Fibroblast of mammary gland (primary cell): ENCODE data around the gene FILIP1L.

Experiments used
- DNase-seq: peaks from one replicate; pipeline ENCODE4 v3.0.0-alpha.2; 2010; ENCODE audit warnings: low read depth
- H3K4me3 ChIP-seq: 2 replicates; pipeline ENCODE4 v1.5.1; 2011; ENCODE audit warnings: low read depth, mild to moderate bottlenecking, low read length, moderate library complexity; ENCODE audit not compliant: control insufficient read depth
- TF ChIP-seq, protein P1 (sequence below): conservative IDR thresholded peaks from 2 replicates; pipeline ENCODE4 v1.5.1; 2011; ENCODE audit warnings: low read depth, low read length, inconsistent platforms; ENCODE audit not compliant: control insufficient read depth, insufficient read depth

FILIP1L gene

DNA sequence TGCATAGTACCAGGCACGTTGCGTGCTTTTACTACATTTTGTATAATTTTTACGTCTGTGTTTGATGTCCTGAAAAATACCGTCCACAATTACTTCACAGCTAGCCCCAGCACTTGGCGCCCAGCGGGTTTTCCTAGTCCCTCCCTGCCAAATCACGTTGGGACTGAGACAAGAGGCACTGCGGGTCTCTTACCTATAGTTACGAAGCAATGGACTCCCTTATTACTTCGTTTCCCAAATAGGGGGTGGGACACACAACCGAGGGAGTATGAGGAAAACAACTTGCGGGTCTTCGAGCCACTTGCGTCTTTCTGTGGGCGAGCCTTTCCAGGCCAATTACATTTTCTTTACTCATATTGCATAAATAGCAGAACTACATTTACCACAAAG is 297.3 kb downstream of the FILIP1L start:
- no peak for DNase-seq
- TF ChIP-seq, protein P1, sequence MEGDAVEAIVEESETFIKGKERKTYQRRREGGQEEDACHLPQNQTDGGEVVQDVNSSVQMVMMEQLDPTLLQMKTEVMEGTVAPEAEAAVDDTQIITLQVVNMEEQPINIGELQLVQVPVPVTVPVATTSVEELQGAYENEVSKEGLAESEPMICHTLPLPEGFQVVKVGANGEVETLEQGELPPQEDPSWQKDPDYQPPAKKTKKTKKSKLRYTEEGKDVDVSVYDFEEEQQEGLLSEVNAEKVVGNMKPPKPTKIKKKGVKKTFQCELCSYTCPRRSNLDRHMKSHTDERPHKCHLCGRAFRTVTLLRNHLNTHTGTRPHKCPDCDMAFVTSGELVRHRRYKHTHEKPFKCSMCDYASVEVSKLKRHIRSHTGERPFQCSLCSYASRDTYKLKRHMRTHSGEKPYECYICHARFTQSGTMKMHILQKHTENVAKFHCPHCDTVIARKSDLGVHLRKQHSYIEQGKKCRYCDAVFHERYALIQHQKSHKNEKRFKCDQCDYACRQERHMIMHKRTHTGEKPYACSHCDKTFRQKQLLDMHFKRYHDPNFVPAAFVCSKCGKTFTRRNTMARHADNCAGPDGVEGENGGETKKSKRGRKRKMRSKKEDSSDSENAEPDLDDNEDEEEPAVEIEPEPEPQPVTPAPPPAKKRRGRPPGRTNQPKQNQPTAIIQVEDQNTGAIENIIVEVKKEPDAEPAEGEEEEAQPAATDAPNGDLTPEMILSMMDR, result no peak
- peak overlapping the region; percentile 73 for H3K4me3 ChIP-seq

DNA sequence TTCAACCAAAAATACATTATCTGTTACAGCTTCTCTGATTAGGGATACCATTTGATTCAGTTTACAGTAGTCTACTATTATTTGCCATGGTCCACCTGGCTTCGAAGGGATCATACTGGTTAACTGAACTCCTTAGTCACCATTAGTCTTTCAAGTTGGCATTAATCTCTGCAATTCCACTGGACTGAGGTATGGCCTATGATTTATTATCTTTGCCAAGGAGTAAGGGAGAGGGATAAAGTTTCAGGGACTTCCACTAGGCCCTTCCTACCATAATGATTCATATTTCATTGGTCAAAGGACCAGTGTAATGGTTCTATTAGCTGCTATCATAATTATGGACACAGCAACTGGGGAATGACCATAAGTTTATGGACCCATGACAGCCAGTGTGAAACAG is 303.9 kb downstream of the FILIP1L start:
- TF ChIP-seq, protein P1, result no peak
- H3K4me3 ChIP-seq, result no peak overlapping the region
- no peak for DNase-seq

DNA sequence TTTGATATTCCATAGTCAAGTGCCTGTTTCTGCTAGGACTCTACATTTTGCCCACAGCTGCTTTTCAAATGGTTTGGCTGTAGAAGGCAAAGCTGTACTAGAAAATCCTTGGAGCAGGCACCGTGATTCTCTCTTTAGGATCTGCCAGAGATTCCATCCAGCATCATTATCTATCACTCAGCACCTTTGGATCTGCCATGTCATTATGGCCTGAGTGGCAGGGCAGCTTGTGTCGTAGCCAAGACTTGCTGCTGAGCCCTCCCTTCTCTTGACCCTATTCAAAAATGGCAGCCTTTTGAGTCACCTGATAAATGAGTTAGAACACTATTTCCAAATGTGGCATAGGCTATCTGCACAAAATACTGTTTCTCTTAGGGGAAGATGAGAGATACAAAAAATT is 304.7 kb downstream of the FILIP1L start:
- DNase-seq, result no peak
- no peak overlapping the region for H3K4me3 ChIP-seq
- TF ChIP-seq, protein P1, result no peak

DNA sequence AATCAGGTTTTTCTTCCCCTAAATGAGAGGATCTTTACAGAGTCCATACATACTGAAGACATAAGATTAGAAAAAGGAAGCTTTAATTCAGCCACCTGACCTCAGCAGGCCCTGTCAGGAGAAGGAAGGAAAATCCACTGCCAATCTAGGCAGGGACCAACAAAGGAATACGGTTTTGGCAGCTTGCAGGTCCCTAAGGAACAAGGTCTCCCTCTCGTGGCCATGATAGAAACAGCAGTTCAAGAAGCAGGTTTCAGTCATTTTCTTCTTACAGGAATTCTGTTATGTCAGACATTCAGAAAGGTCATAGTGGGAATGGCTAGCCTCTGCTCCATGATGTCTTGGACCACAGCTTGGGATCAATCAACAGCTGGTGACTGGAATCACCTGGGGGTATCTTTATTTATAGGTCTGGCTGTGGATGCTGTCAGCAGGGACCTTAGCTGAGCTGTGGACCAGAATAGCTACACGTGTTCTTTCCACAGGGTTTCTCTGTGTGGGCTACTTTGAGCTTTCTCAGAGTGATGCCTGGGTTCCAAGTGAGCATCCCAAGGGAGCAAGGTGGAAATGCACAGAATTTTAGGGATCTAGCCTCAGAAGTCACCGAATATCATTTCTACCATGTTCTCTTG is 306.0 kb downstream of the FILIP1L start:
- peak; percentile 83 for DNase-seq
- TF ChIP-seq, protein P1, result peak; percentile 97
- no peak overlapping the region for H3K4me3 ChIP-seq

DNA sequence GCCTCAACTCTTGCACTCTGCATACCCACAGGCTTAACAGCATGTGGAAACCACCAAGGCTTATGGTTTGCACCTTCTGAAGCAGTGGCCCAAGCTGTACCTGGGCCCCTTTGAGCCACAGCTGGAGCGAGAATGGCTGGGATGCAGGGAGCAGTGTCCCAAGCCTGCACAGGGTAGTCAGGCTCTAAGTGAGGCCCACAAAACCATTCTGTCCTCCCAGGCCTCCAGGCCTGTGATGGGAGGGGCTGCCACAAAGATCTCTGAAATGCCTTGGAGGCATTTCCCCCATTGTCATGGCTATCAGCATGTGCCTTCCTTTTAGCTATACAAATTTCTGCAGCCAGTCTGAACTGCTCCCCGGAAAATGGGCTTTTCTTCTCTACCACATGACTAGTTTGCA is 309.1 kb downstream of the FILIP1L start:
- no peak overlapping the region for H3K4me3 ChIP-seq
- TF ChIP-seq, protein P1, result no peak
- no peak for DNase-seq

DNA sequence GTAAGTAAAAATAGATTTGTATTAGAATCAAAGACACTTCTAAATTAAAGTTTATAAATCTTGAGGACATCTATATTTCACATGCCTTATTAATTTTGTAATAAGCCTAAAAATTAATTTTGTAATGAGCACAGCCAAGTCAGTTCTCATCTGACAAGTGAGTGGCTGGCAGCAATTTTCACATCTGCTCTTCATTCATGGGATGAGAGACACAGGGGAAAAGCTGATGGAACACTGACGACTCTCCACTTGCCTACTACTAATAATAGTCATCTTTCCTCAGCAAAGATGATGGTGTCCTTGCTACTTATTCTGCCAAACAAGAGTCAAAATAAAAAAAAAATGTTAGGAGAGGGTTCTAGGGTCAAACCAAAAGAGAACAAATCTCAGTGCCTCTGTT is 311.0 kb downstream of the FILIP1L start:
- TF ChIP-seq, protein P1, result no peak
- no peak overlapping the region for H3K4me3 ChIP-seq
- no peak for DNase-seq

DNA sequence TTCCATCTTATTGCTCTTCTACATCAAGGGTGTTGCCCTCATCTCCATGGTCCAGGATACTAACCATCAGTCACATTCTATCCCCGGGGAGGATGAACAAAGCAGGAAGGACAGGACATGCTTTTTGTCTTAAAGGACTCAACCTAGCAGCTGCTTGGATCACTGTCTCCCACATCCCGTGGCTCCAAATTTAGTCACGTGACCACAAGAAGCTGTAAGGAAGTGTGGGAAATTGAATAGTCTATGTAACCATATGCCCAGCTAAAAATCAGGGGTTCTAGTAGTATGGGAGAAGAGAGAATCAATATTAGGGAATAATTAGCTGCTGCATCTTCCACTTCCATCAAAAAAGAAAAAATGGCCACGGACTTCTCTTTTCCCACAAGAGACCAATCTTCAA is 314.9 kb downstream of the FILIP1L start:
- TF ChIP-seq, protein P1, result no peak
- DNase-seq, result no peak
- no peak overlapping the region for H3K4me3 ChIP-seq
